ENCODE measurements around the gene WDR7. TPM values are rescaled to one million over a fixed set of nuclear protein-coding genes. Genes with fewer than 3 reads are reported as not detected.
A peak's percentile ranks its signal among the peaks of the same experiment; 100 is the strongest.

WDR7 gene
- total and polyA plus RNA-seq, 10 of the 15 experiments (the other 5 are each of a cell fraction or from before 2014, with no cell fraction given), result 2.8 to 16.5 (median 11.7) TPM

GRCh38 chr18:57062178-57062577, 411.0 kb downstream of the WDR7 start:
- ChIA-PET RAD21 (ENCODE audit: unreplicated experiment) (no interaction called here), CTCF (interaction anchor here (1.1 kb wide), 1 partner anchor 193 kb away, joined by 3 read pairs; no protein-coding TSS in a partner anchor)
- in situ Hi-C loops (cut with MboI), result no loop called here

GRCh38 chr18:57062844-57063243, 411.7 kb downstream of the WDR7 start:
- H3K79me2 ChIP-seq (ENCODE audit: control insufficient read depth, insufficient read depth, low read length), result no peaks in the 10 kb centered on the region
- no TSS peak for BruUV-seq (replicated peaks)
- FAIRE-seq, result no peak
- H3K36me3 ChIP-seq (ENCODE audit: control insufficient read depth in 2 of 2, insufficient read depth in 2 of 2, low read length in 1 of 2), result no peaks in the 10 kb centered on the region
- no peak overlapping the region for H3K4me2 ChIP-seq (ENCODE audit: control insufficient read depth, insufficient read depth)
- no peak overlapping the region for H3K9ac ChIP-seq (ENCODE audit: control insufficient read depth, insufficient read depth, low read length)
- H3K4me1 ChIP-seq (ENCODE audit: control insufficient read depth, insufficient read depth, low read length), result no peaks in the 10 kb centered on the region
- peaks cover 0 to 4% of the 10 kb centered on the region in 2 experiments; a peak in 1 of 4 replicates for H3K27me3 ChIP-seq (replicated peaks in 1 of 2; ENCODE audit: control insufficient read depth in 2 of 2, insufficient read depth in 2 of 2, low read length in 1 of 2)
- DNase-seq (ENCODE audit: low read depth, low spot score), result no peak
- no peak for ATAC-seq
- no peaks in the 10 kb centered on the region for H3K9me3 ChIP-seq (replicated peaks; ENCODE audit: control insufficient read depth, insufficient read depth, low read length)
- SMC1A ChIA-PET (ENCODE audit: uncharacterized antibody, unreplicated experiment), result interaction anchor here (1.5 kb wide), 1 partner anchor 40 kb away, joined by 4 read pairs; no protein-coding TSS in a partner anchor
- intact Hi-C loops (cut with micrococcal nuclease; ENCODE audit: unreplicated experiment), result no loop called here
- H4K20me1 ChIP-seq (ENCODE audit: control insufficient read depth, insufficient read depth), result no peaks in the 10 kb centered on the region
- CTCF ChIA-PET, result interaction anchor here (1.1 kb wide), 1 partner anchor 193 kb away, joined by 3 read pairs; no protein-coding TSS in a partner anchor
- no peak overlapping the region for H3K4me3 ChIP-seq
- WGBS (ENCODE audit: insufficient coverage, insufficient replicate concordance, low lambda C conversion rate, missing lambda C conversion rate), result 83% methylated on average over 11 of the region's 11 CpGs
- POLR2A ChIA-PET, result no interaction called here
- no peak overlapping the region for H3K27ac ChIP-seq (ENCODE audit: control insufficient read depth, insufficient read depth)
- RAD21 ChIA-PET (ENCODE audit: unreplicated experiment), result no interaction called here
- in situ Hi-C loops (cut with MboI), result no loop called here
- TF ChIP-seq PAX5 (IDR thresholded peaks at IDR 0.05; ENCODE audit: borderline replicate concordance, low read depth, low read length) (no peak), KDM1A (IDR thresholded peaks at IDR 0.05; ENCODE audit: borderline replicate concordance) (no peak), JUNB (IDR thresholded peaks at IDR 0.05) (no peak), REST (IDR thresholded peaks at IDR 0.05; ENCODE audit: low read depth, low read length) (no peak), ZBED1 (IDR thresholded peaks at IDR 0.05; ENCODE audit: borderline replicate concordance) (no peak)
- no peak overlapping the region for H2AFZ ChIP-seq (ENCODE audit: control insufficient read depth, low read depth, low read length)

More at GRCh38 chr18:57062178-57062577, 411.0 kb downstream of the WDR7 start:
- ChIA-PET POLR2A (interaction anchor here (0.6 kb wide), 1 partner anchor 88 kb away, joined by 6 read pairs; no protein-coding TSS in a partner anchor), SMC1A (ENCODE audit: uncharacterized antibody, unreplicated experiment) (no interaction called here)
- H3K79me2 ChIP-seq (ENCODE audit: control insufficient read depth, insufficient read depth, low read length), result no peaks in the 10 kb centered on the region
- H3K4me1 ChIP-seq (ENCODE audit: control insufficient read depth, insufficient read depth, low read length), result no peaks in the 10 kb centered on the region
- peak; percentile 29; the same call in 2 of the 3 replicates for ATAC-seq
- no peak for DNase-seq (ENCODE audit: low read depth, low spot score)
- 31% methylated on average over 4 of the region's 4 CpGs for WGBS (ENCODE audit: insufficient coverage, insufficient replicate concordance, low lambda C conversion rate, missing lambda C conversion rate)
- no peak overlapping the region for H3K4me3 ChIP-seq
- H3K9ac ChIP-seq (ENCODE audit: control insufficient read depth, insufficient read depth, low read length), result no peak overlapping the region
- H4K20me1 ChIP-seq (ENCODE audit: control insufficient read depth, insufficient read depth), result no peaks in the 10 kb centered on the region
- intact Hi-C loops (cut with micrococcal nuclease; ENCODE audit: unreplicated experiment), result no loop called here
- H3K4me2 ChIP-seq (ENCODE audit: control insufficient read depth, insufficient read depth), result no peak overlapping the region
- no peak for FAIRE-seq
- H3K9me3 ChIP-seq (replicated peaks; ENCODE audit: control insufficient read depth, insufficient read depth, low read length), result no peaks in the 10 kb centered on the region
- H3K36me3 ChIP-seq (ENCODE audit: control insufficient read depth in 2 of 2, insufficient read depth in 2 of 2, low read length in 1 of 2), result no peaks in the 10 kb centered on the region
- H2AFZ ChIP-seq (ENCODE audit: control insufficient read depth, low read depth, low read length), result no peak overlapping the region
- no TSS peak for BruUV-seq (replicated peaks)
- TF ChIP-seq NFYB (IDR thresholded peaks at IDR 0.05; ENCODE audit: insufficient read depth, low read depth, low read length), result no peak
- TF ChIP-seq RB1 (IDR thresholded peaks at IDR 0.05; ENCODE audit: borderline replicate concordance), result no peak
- TF ChIP-seq IRF3 (IDR thresholded peaks at IDR 0.05), result no peak
- TF ChIP-seq KAT2A (conservative IDR thresholded peaks at IDR 0.05; ENCODE audit: control insufficient read depth, low read depth, low read length), result no peak
- H3K27me3 ChIP-seq (replicated peaks in 1 of 2; ENCODE audit: control insufficient read depth in 2 of 2, insufficient read depth in 2 of 2, low read length in 1 of 2), result peaks cover 0 to 4% of the 10 kb centered on the region in 2 experiments; a peak in 1 of 4 replicates
- H3K27ac ChIP-seq (ENCODE audit: control insufficient read depth, insufficient read depth), result no peak overlapping the region
